Adrenal gland (tissue), 12 donors: ENCODE results near the gene TFCP2L1. TPM values are rescaled to one million over a fixed set of nuclear protein-coding genes. Genes with fewer than 3 reads are reported as not detected.
"Not testable (repeated sequence)": the region's sequence is repeated elsewhere in the genome, so short reads cannot be mapped to it uniquely, and the experiment has no call there.

Experiments
- DNase-seq, 7 donors: peaks; one replicate each; pipeline ENCODE4 v3.0.0-alpha.2; 2019 to 2020
- H3K27ac ChIP-seq, 5 donors: fragments of 200-600 bp; sonication (generic) in 4 of 5; 1 replicate in 3 of 5; 2 replicates in 2 of 5; pipeline versions ENCODE4 v1.5.1 to v1.8.0; 2016 to 2020; ENCODE audit warnings: mild to moderate bottlenecking in 1 of 5
- H3K27me3 ChIP-seq: fragments of 200-600 bp; 2 replicates; pipeline ENCODE4 v1.8.0; 2021
- H3K36me3 ChIP-seq, 2 donors: fragments of 200-600 bp; replicated peaks in 1 of 2; 1 replicate in 1 of 2; 2 replicates in 1 of 2; pipeline versions ENCODE4 v1.5.1 to v1.8.0; 2018 to 2022
- H3K4me1 ChIP-seq, 2 donors: fragments of 200-600 bp; replicated peaks in 1 of 2; 1 replicate in 1 of 2; 2 replicates in 1 of 2; pipeline versions ENCODE4 v1.5.1 to v1.8.0; 2018 to 2021
- H3K4me3 ChIP-seq, 4 donors: fragments of 200-600 bp; sonication (generic) in 3 of 4; one replicate each; pipeline ENCODE4 v1.5.1; 2016 to 2018
- H3K9me3 ChIP-seq, 3 donors: fragments of 200-600 bp; sonication (generic) in 1 of 3; replicated peaks in 1 of 3; 1 replicate in 2 of 3; 2 replicates in 1 of 3; pipeline versions ENCODE4 v1.5.1 to v1.8.0; 2016 to 2021
- POLR2A ChIP-seq, 2 donors: fragments of 450-650 bp; IDR thresholded peaks; one replicate each; pipeline ENCODE4 v1.6.1; 2017; ENCODE audit warnings: antibody characterized with exemption in 2 of 2, mild to moderate bottlenecking in 2 of 2, moderate library complexity in 1 of 2
- WGBS, 4 donors: extraction: QIAGEN DNeasy Blood & Tissue Kit in 2 of 4; methylation state at CpG; one replicate each; pipeline versions ENCODE4 v1.1.5 to v1.1.7; 2013 to 2017; 5-methylcytosine and 5-hydroxymethylcytosine counted together
- intact Hi-C, 2 donors: fragments of 100-400 bp; cut with DNase I; formaldehyde crosslinking; loops; one replicate each; pipeline versions ENCODE4 v1.14.1 to v1.15.0; 2022 to 2023
- polyA plus RNA-seq, 3 donors: library from polyadenylated mRNA; stranded (reverse); fragments of 200-250 nt in 2 of 3; fragments of 350-450 nt in 1 of 3; fragmentation: Illumina TruSeq in 1 of 3; extraction: RNeasy Lipid Tissue Mini Kit (QIAGEN cat#74804) in 1 of 3; gene quantifications; one replicate each; pipeline ENCODE4 v1.2.3, GENCODE V29; 2013 to 2014
- total RNA-seq, 9 donors: library from RNA; depleted of rRNA in 4 of 9; stranded (reverse); fragments of >200 nt in 4 of 9; fragments of 120-200 nt in 1 of 9; fragmentation: NEBNext Ultra II Directional in 1 of 9; extraction: Animal tissue kit (Norgen Biotek cat#: 25700) in 1 of 9; gene quantifications; one replicate each; pipeline versions ENCODE4 v1.1.0 to v1.2.4, GENCODE V29; 2013 to 2023
- TF ChIP-seq, protein P1 (sequence below), 6 experiments: fragments of 450-650 bp in 4 of 6; fragments of 200-600 bp in 2 of 6; sonication (generic) in 1 of 6; IDR thresholded peaks; 1 replicate in 5 of 6; 2 replicates in 1 of 6; pipeline versions ENCODE4 v1.5.1 to v1.8.0; 2016 to 2021; ENCODE audit warnings: antibody characterized with exemption in 6 of 6, mild to moderate bottlenecking in 2 of 6, moderate library complexity in 1 of 6
- donor health status: healthy with polysubstance abuse.
- donor health status: Bipolar disorder and iron deficiency.
- donor health status: DM: yes; HTN: yes; CAD: no.
- donor health status: DM: no; HTN: no; CAD: no.
- donor health status: DM: no; HTN: no; CAD: no.
- donor health status: DM: yes; HTN: yes; CAD: no.

Gene TFCP2L1
- total and polyA plus RNA-seq, 12 donors, result 0.17 to 2.5 (median 0.87) TPM

DNA sequence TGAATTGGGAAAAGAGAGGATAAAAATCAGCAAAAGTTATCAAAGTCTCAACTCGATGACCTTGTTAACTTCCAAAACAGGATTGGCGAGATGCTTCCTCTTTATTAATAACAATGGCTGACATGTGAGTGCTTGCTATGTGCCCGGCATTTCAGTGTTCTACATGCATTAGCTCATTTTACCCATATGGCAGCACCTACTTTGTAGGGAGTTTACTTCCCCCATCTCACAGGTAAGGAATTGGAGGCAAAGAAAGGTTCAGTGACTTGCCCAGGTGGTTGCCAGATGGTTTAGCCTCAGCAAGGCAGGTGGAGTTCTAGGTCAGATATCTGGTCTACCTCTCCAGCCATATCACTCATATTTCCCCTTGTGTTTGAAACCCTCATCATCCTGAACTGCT is 12.4 kb downstream of the TFCP2L1 start:
- no peak overlapping the region for H3K27ac ChIP-seq
- H3K4me3 ChIP-seq, result no peak overlapping the region
- WGBS, 4 donors, result 75 to 83% (median 81%) methylated on average over 3 of the region's 3 CpGs
- no peaks in the 10 kb centered on the region for H3K27me3 ChIP-seq
- intact Hi-C loops, result no loop called here
- no peaks in the 10 kb centered on the region for H3K36me3 ChIP-seq
- TF ChIP-seq POLR2A (IDR thresholded peaks at IDR 0.05), result no peak
- TF ChIP-seq, protein P1, sequence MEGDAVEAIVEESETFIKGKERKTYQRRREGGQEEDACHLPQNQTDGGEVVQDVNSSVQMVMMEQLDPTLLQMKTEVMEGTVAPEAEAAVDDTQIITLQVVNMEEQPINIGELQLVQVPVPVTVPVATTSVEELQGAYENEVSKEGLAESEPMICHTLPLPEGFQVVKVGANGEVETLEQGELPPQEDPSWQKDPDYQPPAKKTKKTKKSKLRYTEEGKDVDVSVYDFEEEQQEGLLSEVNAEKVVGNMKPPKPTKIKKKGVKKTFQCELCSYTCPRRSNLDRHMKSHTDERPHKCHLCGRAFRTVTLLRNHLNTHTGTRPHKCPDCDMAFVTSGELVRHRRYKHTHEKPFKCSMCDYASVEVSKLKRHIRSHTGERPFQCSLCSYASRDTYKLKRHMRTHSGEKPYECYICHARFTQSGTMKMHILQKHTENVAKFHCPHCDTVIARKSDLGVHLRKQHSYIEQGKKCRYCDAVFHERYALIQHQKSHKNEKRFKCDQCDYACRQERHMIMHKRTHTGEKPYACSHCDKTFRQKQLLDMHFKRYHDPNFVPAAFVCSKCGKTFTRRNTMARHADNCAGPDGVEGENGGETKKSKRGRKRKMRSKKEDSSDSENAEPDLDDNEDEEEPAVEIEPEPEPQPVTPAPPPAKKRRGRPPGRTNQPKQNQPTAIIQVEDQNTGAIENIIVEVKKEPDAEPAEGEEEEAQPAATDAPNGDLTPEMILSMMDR (IDR thresholded peaks at IDR 0.05), result no peak
- no peak for DNase-seq
- no peaks in the 10 kb centered on the region for H3K4me1 ChIP-seq
- H3K9me3 ChIP-seq, result no peaks in the 10 kb centered on the region

DNA sequence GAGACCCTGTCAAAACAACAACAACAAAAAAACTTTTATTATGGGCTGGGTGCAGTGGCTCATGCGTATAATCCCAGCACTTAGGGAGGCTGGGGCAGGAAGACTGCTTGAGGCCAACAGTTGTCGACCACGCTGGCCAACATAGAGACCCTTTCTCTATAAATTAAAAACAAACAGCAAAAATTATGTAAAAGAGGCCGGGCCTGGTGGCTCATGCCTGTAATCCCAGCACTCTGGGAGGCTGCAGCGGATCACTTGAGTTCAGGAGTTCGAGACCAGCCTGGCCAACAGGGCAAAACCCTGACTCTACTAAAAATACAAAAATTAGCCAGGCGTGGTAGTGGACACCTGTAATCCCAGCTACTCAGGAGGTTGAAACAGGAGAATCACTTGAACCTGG is 15.6 kb downstream of the TFCP2L1 start:
- H3K27ac ChIP-seq, H3K9me3 ChIP-seq, intact Hi-C loops, H3K4me1 ChIP-seq, H3K36me3 ChIP-seq, H3K27me3 ChIP-seq, H3K4me3 ChIP-seq, DNase-seq: not testable (repeated sequence)
- WGBS, 4 donors, result 87 to 95% (median 93%) methylated on average over 7 of the region's 7 CpGs

DNA sequence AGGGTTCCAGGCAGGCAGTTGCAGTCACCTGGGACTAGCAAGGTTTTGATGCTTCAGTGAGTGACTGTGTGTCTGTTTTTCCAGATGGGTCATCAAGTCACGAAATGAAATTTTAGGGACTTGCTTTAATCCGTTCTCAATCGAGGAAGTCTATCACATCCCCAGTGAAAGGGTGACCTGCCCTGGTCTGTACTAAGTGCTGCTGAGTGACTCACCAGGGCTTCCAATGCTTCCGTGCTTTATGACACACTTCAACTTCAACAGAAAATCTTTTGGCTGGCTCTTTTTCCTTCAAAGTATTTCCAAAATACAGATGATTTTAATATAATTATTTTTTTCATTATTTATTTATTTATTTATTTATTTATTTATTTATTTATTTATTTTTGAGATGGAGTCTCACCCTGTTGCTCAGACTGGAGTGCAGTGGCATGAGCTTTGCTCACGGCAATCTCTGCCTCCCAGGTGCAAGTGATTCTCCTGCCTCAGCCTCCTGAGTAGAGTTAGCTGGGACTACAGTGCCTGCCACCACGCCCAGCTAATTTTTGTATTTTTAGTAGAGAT is 18.4 kb downstream of the TFCP2L1 start:
- intact Hi-C loops, result no loop called here
- Histone ChIP-seq H3K27me3 (no peaks in the 10 kb centered on the region), H3K9me3 (no peaks in the 10 kb centered on the region), H3K4me3 (no peak overlapping the region), H3K36me3 (no peaks in the 10 kb centered on the region), H3K4me1 (no peaks in the 10 kb centered on the region), H3K27ac (no peak overlapping the region)
- 58 to 76% (median 71%) methylated on average over 6 of the region's 6 CpGs for WGBS, 4 donors
- no peak for DNase-seq
- TF ChIP-seq, protein P1 (IDR thresholded peaks at IDR 0.05), result no peak
- TF ChIP-seq POLR2A (IDR thresholded peaks at IDR 0.05), result no peak

DNA sequence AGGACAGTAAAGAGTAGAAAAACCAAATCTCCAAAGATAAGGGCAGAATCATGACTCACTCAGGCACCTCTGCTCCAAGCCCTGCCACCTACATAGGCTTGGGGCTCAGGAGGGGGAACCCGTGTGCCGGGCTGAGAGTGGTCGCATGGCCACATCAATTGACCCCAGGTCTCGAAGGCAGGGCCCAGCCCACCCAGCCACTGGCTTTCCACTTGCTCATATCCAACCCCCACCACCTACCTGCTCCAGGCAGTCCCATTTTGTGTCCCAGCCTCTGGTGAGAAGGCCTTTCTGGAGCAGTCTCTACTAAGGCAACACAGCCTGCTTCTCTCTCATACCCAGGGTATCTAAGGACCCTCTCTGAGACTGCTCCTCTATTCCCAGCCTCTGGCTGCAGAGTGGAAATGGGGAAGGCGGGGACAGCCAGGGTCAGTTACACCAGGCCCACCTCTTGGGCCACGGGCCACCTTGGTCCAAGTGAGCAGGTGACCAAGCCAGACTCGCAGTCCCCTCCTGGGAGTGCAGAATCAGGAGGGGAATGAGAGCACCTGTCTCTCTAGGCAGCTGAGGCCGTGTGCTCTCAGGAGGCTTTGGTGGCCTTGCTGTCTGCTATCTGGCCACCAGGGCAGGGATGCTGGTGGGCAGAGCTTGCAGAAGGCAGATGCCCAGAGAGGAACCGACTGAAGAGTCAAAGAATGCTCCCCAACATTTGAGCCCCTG is 20.8 kb downstream of the TFCP2L1 start:
- Histone ChIP-seq H3K27me3 (no peaks in the 10 kb centered on the region), H3K9me3 (no peaks in the 10 kb centered on the region), H3K27ac (no peak overlapping the region), H3K4me1 (no peaks in the 10 kb centered on the region), H3K36me3 (no peaks in the 10 kb centered on the region), H3K4me3 (no peak overlapping the region)
- 80 to 93% (median 88%) methylated on average over 6 to 9 of the region's 9 CpGs for WGBS, 4 donors
- DNase-seq, result no peak
- intact Hi-C loops, result no loop called here
- no peak for TF ChIP-seq POLR2A (IDR thresholded peaks at IDR 0.05)
- TF ChIP-seq, protein P1 (IDR thresholded peaks at IDR 0.05), result no peak
